HPDE6-E6E7 (cell line): ENCODE data around the gene H19.

Experiments used
- DNase-seq: peaks from one replicate; pipeline ENCODE4 v3.0.0; 2011; ENCODE audit warnings: missing footprints; ENCODE audit errors: extremely low spot score

Gene H19

DNA sequence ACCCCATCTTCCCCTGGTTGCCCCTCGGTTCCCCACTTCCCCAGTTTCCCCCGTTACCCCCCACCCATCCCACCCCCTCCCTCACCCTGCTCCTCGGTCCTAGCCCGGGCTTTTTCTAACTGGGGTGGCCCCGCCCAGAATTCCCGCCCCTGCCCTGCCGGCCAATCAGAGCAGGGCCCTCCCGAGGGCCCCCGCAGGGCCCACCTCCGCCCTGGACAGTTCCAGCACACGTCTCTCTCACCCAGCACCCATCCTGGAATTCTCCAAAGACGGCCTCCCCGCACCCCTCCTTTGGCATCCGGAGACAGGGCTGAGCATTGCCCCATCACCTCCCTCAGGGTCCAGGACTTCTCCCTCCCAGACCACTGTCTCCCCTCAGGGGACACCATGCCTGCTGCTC lies at the start of gene H19:
TSS of gene H19 (minus strand) at position 88 of the 400 bp plus-strand sequence.
- no peak for DNase-seq

- DNase-seq = no peak
These were observed 44.3 kb upstream of the H19 start for GRCh38 chr11:2041963-2042362.

DNA sequence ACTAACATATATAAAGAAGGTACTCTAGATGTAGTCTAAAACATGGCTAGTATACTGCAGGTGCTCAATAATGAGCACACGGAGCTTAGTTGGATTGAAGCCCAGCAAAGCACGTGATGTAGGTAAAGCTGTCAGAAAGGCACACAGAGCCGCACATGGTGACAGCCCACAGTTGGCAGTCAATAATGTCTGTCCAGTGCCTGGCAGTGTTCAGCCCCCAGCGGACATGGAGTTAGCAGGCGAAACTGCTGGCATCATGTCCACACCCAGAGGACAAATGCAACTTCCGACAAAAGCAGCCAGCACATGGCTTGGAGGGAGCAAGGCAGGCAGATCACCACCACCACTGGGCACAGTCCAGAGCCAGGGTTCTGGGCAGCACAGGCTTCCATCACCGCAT lies 43.5 kb upstream of the H19 start:
- no peak for DNase-seq

DNA sequence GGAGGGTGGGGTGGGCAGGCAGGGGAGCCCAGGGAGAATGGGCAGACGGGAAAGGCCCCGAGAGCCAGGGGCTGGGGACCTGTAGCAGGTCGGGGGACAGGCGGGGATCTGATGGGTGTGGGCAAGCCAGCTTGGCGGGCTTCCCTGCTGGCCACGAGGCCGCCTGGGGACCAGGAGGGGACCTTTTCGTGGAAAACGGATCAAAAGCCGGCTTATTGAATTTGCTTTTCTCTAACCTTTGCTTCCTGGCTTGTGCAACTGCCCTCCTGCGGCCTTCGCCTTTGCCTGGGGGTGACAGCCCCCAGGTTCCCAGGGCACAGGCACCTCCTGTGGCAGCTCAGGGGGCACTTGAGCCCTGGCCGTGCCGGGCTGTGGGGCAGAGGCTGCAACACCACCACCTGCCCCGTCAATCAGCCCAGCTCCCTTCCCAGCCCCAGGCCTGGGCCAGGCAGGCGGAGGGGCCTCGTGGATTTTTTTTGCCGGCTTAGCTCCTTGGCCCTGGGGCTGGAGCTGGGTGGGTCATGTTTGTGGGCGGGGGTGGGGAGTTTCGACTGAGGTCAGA lies 41.6 kb upstream of the H19 start:
- DNase-seq = no peak

- no peak for DNase-seq
These were observed 39.3 kb upstream of the H19 start for GRCh38 chr11:2036863-2037486.

DNA sequence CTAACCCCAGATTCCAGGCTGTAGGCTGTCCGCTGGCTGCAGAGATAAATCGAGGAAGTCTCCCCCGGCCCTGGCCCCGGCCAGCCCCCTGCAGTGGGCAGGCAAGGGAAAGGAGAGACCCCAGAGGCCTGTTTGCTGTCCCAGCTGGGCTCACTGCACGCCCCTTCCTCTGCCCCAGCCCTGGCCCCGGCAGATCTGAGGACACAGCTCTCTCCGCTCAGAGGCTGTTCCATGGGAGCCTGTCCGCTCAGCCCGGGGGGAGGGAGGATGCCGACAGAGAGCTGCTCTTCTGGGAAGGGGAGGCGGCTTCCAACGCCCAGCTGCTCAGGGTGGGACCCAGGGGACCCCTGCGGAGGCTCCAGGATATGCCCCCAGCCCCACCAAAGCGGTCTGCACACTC lies 37.7 kb upstream of the H19 start:
- no peak for DNase-seq

GRCh38 chr11:2031058-2031457 lies 33.4 kb upstream of the H19 start:
- DNase-seq = no peak

- no peak for DNase-seq
These were observed 30.1 kb upstream of the H19 start for GRCh38 chr11:2027708-2028107.

DNA sequence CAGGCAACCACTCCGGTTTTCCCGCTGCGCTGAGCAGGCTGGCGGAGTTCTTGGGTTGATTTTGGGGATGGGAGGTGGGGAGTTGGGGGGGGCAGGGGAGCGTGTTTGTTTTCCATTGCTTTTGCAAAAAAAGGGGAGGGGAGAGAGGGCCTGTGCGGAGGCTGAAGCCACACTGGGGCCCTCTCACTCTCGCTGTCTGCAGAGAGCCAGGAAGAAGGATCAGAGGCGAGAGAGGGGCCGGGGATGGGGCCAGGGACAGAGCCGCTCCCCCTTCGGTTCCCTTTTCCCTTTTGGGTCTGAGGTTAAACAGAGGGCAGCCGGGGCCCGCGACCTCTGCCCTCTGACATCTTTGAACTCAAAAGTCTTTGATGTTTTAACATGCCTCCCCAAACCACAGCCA lies 17.4 kb upstream of the H19 start:
- DNase-seq = no peak

DNA sequence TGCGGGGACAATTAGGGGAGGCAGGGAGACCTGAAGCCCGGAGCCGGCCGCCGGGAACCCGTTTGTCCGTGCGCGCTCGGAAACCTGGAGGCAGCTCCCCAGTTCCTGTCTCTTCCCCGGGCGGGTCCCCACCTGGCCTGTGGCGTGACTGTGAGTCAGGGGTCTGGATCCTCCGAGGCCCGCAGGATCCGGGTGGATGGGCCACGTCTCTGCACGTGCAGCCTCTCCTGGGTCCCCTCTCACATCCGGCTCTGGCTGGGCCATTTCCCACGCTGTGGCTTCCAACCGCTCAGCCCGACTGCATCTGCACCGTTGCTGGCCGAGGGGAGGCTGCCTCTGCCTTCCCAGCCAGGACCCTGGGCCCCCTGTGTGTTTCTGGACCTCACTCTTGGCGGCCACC lies 14.8 kb upstream of the H19 start:
- DNase-seq = no peak

DNA sequence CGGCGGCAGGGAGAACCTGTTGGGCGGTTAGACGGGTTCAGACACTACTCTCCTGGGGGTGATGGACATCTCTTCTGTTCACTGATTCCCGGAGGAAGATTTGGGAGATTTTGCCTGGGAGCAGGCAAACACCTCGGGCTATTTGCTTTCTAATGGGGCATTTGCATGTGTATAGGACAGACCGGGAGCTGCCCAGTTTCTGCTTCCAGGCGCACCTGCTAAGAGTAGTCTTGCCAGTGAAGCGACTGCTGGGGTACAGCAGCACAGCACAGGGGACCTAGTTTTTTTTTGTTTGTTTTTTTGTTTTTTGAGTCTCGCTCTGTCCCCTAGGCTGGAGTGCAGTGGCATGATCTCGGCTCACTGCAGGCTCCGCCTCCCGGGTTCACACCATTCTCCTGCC lies 6.8 kb upstream of the H19 start:
- no peak for DNase-seq

DNA sequence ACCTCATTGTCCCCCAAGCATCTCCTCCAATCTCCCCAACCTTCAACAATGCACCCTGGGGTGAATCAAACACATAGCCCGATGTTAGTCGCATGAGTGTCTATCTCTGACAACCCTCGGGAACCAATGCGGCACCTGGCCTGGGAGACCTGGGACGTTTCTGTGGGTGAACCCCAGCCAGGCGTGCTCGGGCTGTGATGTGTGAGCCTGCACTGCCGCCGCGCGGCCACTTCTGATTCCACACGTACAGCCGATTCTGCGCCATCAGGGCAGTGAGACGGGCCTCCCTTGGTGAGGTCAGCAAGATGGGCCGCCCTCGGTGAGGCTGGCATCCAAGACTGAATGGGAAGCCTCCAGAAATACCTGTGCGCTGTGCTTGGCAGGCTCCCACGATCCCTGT lies 5.2 kb upstream of the H19 start:
- DNase-seq = no peak

- DNase-seq = no peak
These were observed 4.6 kb upstream of the H19 start for GRCh38 chr11:2002042-2002776.

- DNase-seq = no peak
These were observed 1.2 kb upstream of the H19 start for GRCh38 chr11:1998861-1999260.

DNA sequence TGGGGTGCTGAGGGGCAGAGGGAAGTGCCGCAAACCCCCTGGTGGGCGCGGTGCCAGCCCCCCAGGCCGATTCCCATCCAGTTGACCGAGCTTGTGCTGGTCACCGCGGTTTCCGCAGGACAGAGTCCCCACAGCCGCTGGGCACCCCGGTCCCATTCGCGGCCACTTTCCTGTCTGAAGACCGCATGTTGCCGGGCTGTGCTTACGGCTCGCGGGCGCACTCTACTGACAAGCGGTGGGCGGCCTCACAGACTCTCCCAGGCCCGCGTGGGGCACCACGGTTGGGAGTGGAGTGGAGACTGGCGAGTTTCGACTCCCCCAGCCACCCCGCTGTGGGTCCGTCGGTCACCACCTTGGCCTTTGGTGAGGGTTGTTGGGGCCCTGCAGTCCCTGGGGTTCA lies 648 bp upstream of the H19 start:
- DNase-seq = no peak

DNA sequence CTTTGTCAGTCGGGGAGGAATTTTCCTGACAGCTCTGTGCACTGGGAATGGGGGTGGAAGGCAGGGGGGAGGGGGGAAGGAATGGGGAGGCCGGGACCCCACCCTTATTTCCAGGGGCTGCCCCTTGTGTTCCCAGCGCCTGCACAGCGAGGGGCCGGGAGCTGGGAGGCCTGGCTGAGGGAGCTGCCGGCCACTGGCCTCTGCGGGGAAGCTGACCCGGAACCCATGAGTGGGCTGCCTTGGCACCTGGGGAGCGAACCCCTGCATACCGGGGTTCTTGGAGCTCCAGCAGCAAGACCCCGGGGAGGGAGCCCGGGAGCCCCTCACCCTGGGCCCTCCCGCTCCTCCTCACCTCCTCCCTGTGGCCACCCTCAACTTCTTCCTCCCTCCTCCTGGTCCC lies 3.5 kb downstream of the H19 start:
- DNase-seq = no peak

DNA sequence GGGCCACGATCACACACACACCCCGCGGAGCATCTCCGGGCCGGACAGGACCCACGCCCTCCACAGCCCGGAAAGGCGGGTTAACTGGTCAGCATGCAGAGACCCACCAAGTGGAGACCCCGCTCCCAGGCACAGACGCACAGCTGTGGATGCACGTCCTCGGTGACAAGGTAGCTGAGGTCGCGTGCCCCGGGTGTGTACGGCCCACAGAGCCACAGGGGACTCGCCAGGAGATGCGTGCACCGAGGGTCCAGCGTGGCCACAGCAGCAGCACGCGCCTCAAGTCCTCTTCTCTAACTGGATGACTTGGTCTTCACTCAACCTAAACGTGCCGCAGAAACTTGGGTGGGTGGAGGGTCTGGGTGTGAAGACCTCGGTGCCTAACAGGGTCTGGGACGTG lies 5.5 kb downstream of the H19 start:
- no peak for DNase-seq

- no peak for DNase-seq
These were observed 6.6 kb downstream of the H19 start for GRCh38 chr11:1990872-1991578.

- no peak for DNase-seq
These were observed 7.7 kb downstream of the H19 start for GRCh38 chr11:1989953-1990352.

- DNase-seq = no peak
These were observed 8.8 kb downstream of the H19 start for GRCh38 chr11:1988667-1989317.

- no peak for DNase-seq
These were observed 9.5 kb downstream of the H19 start for GRCh38 chr11:1988174-1988573.

GRCh38 chr11:1987024-1987423 lies 10.6 kb downstream of the H19 start:
- no peak for DNase-seq
